HepG2 (cell line): ENCODE data around the gene PHRF1. TPM values are rescaled to one million over a fixed set of nuclear protein-coding genes. Genes with fewer than 3 reads are reported as not detected.
A peak's percentile ranks its signal among the peaks of the same experiment; 100 is the strongest.

ENCODE experiments used
- ARNT2 ChIP-seq: sonication (generic); formaldehyde crosslinking; IDR thresholded peaks from 2 replicates; pipeline ENCODE4 v1.8.0; 2022; ENCODE audit warnings: mild to moderate bottlenecking, low read depth, missing genetic modification reagents, moderate library complexity
- ATF6 ChIP-seq: sonication (generic); formaldehyde crosslinking; conservative IDR thresholded peaks from 2 replicates; pipeline ENCODE4 v1.4.0; 2020; ENCODE audit warnings: missing genetic modification reagents
- CBX2 ChIP-seq, 2 experiments: fragments of 200-600 bp in 1 of 2; sonication (generic); formaldehyde crosslinking in 1 of 2; IDR thresholded peaks; 2 replicates each; pipeline versions ENCODE4 v1.7.0 to v1.8.1; 2018 to 2022; ENCODE audit warnings: low read depth in 2 of 2, low read length in 1 of 2, mild to moderate bottlenecking in 1 of 2, missing genetic modification reagents in 1 of 2
- EHMT2 ChIP-seq: fragments of 200-600 bp; sonication (generic); IDR thresholded peaks from 2 replicates; pipeline ENCODE4 v1.7.0; 2017; ENCODE audit warnings: antibody characterized with exemption, low read depth, low read length, borderline replicate concordance
- HDAC1 ChIP-seq: sonication (generic); formaldehyde crosslinking; IDR thresholded peaks from 2 replicates; pipeline ENCODE4 v1.5.1; 2020; ENCODE audit warnings: mild to moderate bottlenecking, missing genetic modification reagents
- HNF4G ChIP-seq, 2 experiments: sonication (generic) in 1 of 2; formaldehyde crosslinking in 1 of 2; IDR thresholded peaks; 2 replicates each; pipeline versions ENCODE4 v1.4.0 to v1.6.1; 2011 to 2020; ENCODE audit warnings: borderline replicate concordance in 2 of 2, low read depth in 2 of 2, mild to moderate bottlenecking in 2 of 2, low read length in 1 of 2, missing genetic modification reagents in 1 of 2, moderate library complexity in 1 of 2
- HNRNPUL1 ChIP-seq: fragments of 200-400 bp; formaldehyde crosslinking; IDR thresholded peaks from 2 replicates; pipeline ENCODE4 v1.6.1; 2017; ENCODE audit warnings: low read depth, mild to moderate bottlenecking, low read length, moderate library complexity
- MTERF4 ChIP-seq: sonication (generic); formaldehyde crosslinking; IDR thresholded peaks from 2 replicates; pipeline ENCODE4 v1.8.0; 2023; ENCODE audit warnings: mild to moderate bottlenecking, missing genetic modification reagents
- NR2F1 ChIP-seq, 2 experiments: fragments of 450-650 bp in 1 of 2; formaldehyde crosslinking in 1 of 2; IDR thresholded peaks; 2 replicates each; pipeline versions ENCODE4 v1.5.0 to v1.6.1; 2016 to 2020; ENCODE audit warnings: mild to moderate bottlenecking in 1 of 2, missing compliant biosample characterization in 1 of 2, missing genetic modification reagents in 1 of 2, moderate library complexity in 1 of 2
- PHF8 ChIP-seq: sonication (generic); formaldehyde crosslinking; IDR thresholded peaks from 2 replicates; pipeline ENCODE4 v1.5.0; 2020; ENCODE audit warnings: missing genetic modification reagents
- SOX13 ChIP-seq, 3 experiments: fragments of 450-650 bp in 1 of 3; sonication (generic) in 1 of 3; formaldehyde crosslinking in 1 of 3; IDR thresholded peaks in 2 of 3; conservative IDR thresholded peaks in 1 of 3; 2 replicates each; pipeline versions ENCODE4 v1.5.0 to v1.6.1; 2016 to 2020; ENCODE audit warnings: antibody characterized with exemption in 1 of 3, mild to moderate bottlenecking in 1 of 3, missing compliant biosample characterization in 1 of 3, missing genetic modification reagents in 1 of 3, moderate library complexity in 1 of 3
- YEATS2 ChIP-seq: sonication (generic); formaldehyde crosslinking; IDR thresholded peaks from 2 replicates; pipeline ENCODE4 v1.4.0; 2020; ENCODE audit warnings: missing genetic modification reagents, borderline replicate concordance
- ZMYM3 ChIP-seq: sonication (generic); formaldehyde crosslinking; IDR thresholded peaks from 2 replicates; pipeline ENCODE4 v1.5.1; 2020; ENCODE audit warnings: mild to moderate bottlenecking, missing genetic modification reagents
- ZNF496 ChIP-seq: sonication (generic); formaldehyde crosslinking; IDR thresholded peaks from 2 replicates; pipeline ENCODE4 v1.8.1; 2023; ENCODE audit warnings: mild to moderate bottlenecking, moderate library complexity, missing genetic modification reagents; ENCODE audit not compliant: insufficient replicate concordance
- ZNF615 ChIP-seq: sonication (generic); formaldehyde crosslinking; IDR thresholded peaks from 2 replicates; pipeline ENCODE4 v1.5.0; 2020; ENCODE audit warnings: mild to moderate bottlenecking, missing genetic modification reagents, borderline replicate concordance
- ZSCAN22 ChIP-seq: sonication (generic); formaldehyde crosslinking; IDR thresholded peaks from 2 replicates; pipeline ENCODE4 v1.4.0; 2020; ENCODE audit warnings: mild to moderate bottlenecking, missing genetic modification reagents
- ZSCAN29 ChIP-seq: sonication (generic); formaldehyde crosslinking; conservative IDR thresholded peaks from 2 replicates; pipeline ENCODE4 v1.4.0; 2020; ENCODE audit warnings: mild to moderate bottlenecking, missing genetic modification reagents
- polyA plus RNA-seq, 8 experiments: library from polyadenylated mRNA; depleted of rRNA in 3 of 8; stranded (reverse) in 7 of 8; unstranded in 1 of 8; fragments of >200 nt; fragmentation: Illumina TruSeq in 4 of 8; extraction: Trizol in 4 of 8; gene quantifications; 2 replicates each; pipeline versions ENCODE4 v1.2.1 to v1.2.3, GENCODE V29; 2011 to 2016; ENCODE audit warnings: low read depth in 4 of 8, missing spikeins in 1 of 8, mixed read lengths in 1 of 8; ENCODE audit not compliant: insufficient read depth in 1 of 8
- total RNA-seq, 5 experiments: library from RNA; depleted of rRNA; stranded (reverse); fragments of >200 nt; fragmentation: Illumina TruSeq; extraction: Trizol; gene quantifications; 2 replicates each; pipeline ENCODE4 v1.2.3, GENCODE V29; 2016; ENCODE audit warnings: low read depth in 1 of 5
- TF ChIP-seq, protein P1 (sequence below): sonication (generic); formaldehyde crosslinking; IDR thresholded peaks from 2 replicates; pipeline ENCODE4 v1.5.0; 2020; ENCODE audit warnings: mild to moderate bottlenecking, missing genetic modification reagents
- TF ChIP-seq, protein P2 (sequence below): IDR thresholded peaks from 2 replicates; pipeline ENCODE4 v1.6.1; 2016; ENCODE audit warnings: missing genetic modification reagents, missing compliant biosample characterization

PHRF1 gene
- total and polyA plus RNA-seq, 2 of the 13 experiments (the other 11 are each of a cell fraction or from before 2014, with no cell fraction given), result 8.2 to 16.7 TPM

GRCh38 chr11:579830-580601 lies 3.7 kb downstream of the PHRF1 start (continued):
- TF ChIP-seq, protein P1, sequence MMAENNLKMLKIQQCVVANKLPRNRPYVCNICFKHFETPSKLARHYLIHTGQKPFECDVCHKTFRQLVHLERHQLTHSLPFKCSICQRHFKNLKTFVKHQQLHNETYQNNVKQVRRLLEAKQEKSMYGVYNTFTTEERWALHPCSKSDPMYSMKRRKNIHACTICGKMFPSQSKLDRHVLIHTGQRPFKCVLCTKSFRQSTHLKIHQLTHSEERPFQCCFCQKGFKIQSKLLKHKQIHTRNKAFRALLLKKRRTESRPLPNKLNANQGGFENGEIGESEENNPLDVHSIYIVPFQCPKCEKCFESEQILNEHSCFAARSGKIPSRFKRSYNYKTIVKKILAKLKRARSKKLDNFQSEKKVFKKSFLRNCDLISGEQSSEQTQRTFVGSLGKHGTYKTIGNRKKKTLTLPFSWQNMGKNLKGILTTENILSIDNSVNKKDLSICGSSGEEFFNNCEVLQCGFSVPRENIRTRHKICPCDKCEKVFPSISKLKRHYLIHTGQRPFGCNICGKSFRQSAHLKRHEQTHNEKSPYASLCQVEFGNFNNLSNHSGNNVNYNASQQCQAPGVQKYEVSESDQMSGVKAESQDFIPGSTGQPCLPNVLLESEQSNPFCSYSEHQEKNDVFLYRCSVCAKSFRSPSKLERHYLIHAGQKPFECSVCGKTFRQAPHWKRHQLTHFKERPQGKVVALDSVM (CRISPR knock-in tag), result peak; percentile 54
- TF ChIP-seq HNRNPUL1 (no peak), ZNF496 (no peak), ARNT2 (CRISPR knock-in tag) (no peak), CBX2 (IDR thresholded peaks at IDR 0.05; ENCODE audit: low read depth, low read length) (no peak), CBX2 (CRISPR knock-in tag; IDR thresholded peaks at IDR 0.05; ENCODE audit: low read depth) (no peak), MTERF4 (no peak), HDAC1 (CRISPR knock-in tag) (peak; percentile 75; the same call in 1 of the 2 replicates), EHMT2 (no peak), ATF6 (CRISPR knock-in tag) (no peak), NR2F1 (CRISPR knock-in tag; IDR thresholded peaks at IDR 0.05) (peak; percentile 38 to 51; a peak in 3 of 4 replicates), PHF8 (peak; percentile 27; the same call in 1 of the 2 replicates), ZSCAN29 (CRISPR knock-in tag) (0 out of 2 replicates have a peak, but pooled peaks have one; percentile 28), HNF4G (IDR thresholded peaks at IDR 0.05; ENCODE audit: borderline replicate concordance, low read depth, low read length) (peak; percentile 51), HNF4G (CRISPR knock-in tag; IDR thresholded peaks at IDR 0.05; ENCODE audit: borderline replicate concordance, low read depth) (no peak), ZNF615 (CRISPR knock-in tag) (no peak), ZSCAN22 (CRISPR knock-in tag) (no peak), YEATS2 (CRISPR knock-in tag) (peak; percentile 52; the same call in 1 of the 2 replicates), ZMYM3 (CRISPR knock-in tag) (peak; percentile 14; the same call in 1 of the 2 replicates), SOX13 (IDR thresholded peaks at IDR 0.05) (no peak), SOX13 (CRISPR knock-in tag; conservative IDR thresholded peaks at IDR 0.05 in 1 of 2, IDR thresholded peaks at IDR 0.05 in 1 of 2) (peak in 1 of 2 experiments; percentile 48; a peak in 2 of 4 replicates)
- TF ChIP-seq, protein P2, sequence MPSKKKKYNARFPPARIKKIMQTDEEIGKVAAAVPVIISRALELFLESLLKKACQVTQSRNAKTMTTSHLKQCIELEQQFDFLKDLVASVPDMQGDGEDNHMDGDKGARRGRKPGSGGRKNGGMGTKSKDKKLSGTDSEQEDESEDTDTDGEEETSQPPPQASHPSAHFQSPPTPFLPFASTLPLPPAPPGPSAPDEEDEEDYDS (CRISPR knock-in tag), result peak; percentile 16; the same call in 1 of the 2 replicates
